ENCODE data around the gene CSH2. TPM values are rescaled to one million over a fixed set of nuclear protein-coding genes. Genes with fewer than 3 reads are reported as not detected.

Gene CSH2
- total RNA-seq, 1 experiment from 2014 or later: not detected

- intact Hi-C loops (cut with micrococcal nuclease; ENCODE audit: unreplicated experiment): loop anchor here (1.0 kb wide), 2 partner anchors 14 to 55 kb away; partner anchors contain the start of genes CCDC47 and SMARCD2
- H3K27ac ChIP-seq (ENCODE audit: low read depth, low read length, poor library complexity, severe bottlenecking): peak overlapping the region; percentile 98
- H3K27me3 ChIP-seq (replicated peaks; ENCODE audit: insufficient read depth, low read depth, low read length, poor library complexity): no peaks in the 10 kb centered on the region
- POLR2A ChIA-PET (ENCODE audit: low non-redundant PET): interaction anchor here (0.8 kb wide), 1 partner anchor 10 kb away, joined by 3 read pairs; no protein-coding TSS in a partner anchor
- no TSS peak for BruUV-seq (replicated peaks)
- H3K9me3 ChIP-seq (ENCODE audit: low read depth, low read length, poor library complexity, severe bottlenecking): no peaks in the 10 kb centered on the region
- H3K36me3 ChIP-seq (ENCODE audit: insufficient read depth, low read length, poor library complexity, severe bottlenecking): peaks cover 72% of the 10 kb centered on the region
- DNase-seq (ENCODE audit: low spot score): no peak
- CTCF ChIA-PET: interaction anchor here (0.6 kb wide), 1 partner anchor 54 kb away, joined by 3 read pairs; the partner anchor contains the start of gene CCDC47
- peaks cover 12% of the 10 kb centered on the region for H3K4me1 ChIP-seq (ENCODE audit: insufficient read depth, low read length, poor library complexity, severe bottlenecking)
- TF ChIP-seq EZH2 (IDR thresholded peaks at IDR 0.05; ENCODE audit: borderline replicate concordance, low read depth, low read length, poor library complexity, severe bottlenecking) (no peak), CTCF (conservative IDR thresholded peaks at IDR 0.05; ENCODE audit: low read depth, low read length) (no peak)
- H3K4me3 ChIP-seq (ENCODE audit: low read depth, low read length, poor library complexity, severe bottlenecking): peak overlapping the region; percentile 85
Observed at GRCh38 chr17:63827801-63828221, 45.7 kb downstream of the CSH2 start.

- peak; percentile 97 for DNase-seq (ENCODE audit: low spot score)
- Histone ChIP-seq H3K27me3 (replicated peaks; ENCODE audit: insufficient read depth, low read depth, low read length, poor library complexity) (no peaks in the 10 kb centered on the region), H3K4me1 (ENCODE audit: insufficient read depth, low read length, poor library complexity, severe bottlenecking) (peaks cover 12% of the 10 kb centered on the region), H3K36me3 (ENCODE audit: insufficient read depth, low read length, poor library complexity, severe bottlenecking) (peaks cover 72% of the 10 kb centered on the region), H3K27ac (ENCODE audit: low read depth, low read length, poor library complexity, severe bottlenecking) (peak within 1 kb of the TSS; percentile 98), H3K4me3 (ENCODE audit: low read depth, low read length, poor library complexity, severe bottlenecking) (peak within 1 kb of the TSS; percentile 85), H3K9me3 (ENCODE audit: low read depth, low read length, poor library complexity, severe bottlenecking) (no peaks in the 10 kb centered on the region)
- ChIA-PET POLR2A (ENCODE audit: low non-redundant PET) (interaction anchor here (0.6 kb wide), 2 partner anchors 9 to 15 kb away, joined by 3 to 4 read pairs; no protein-coding TSS in a partner anchor), CTCF (interaction anchor here (0.6 kb wide), 2 partner anchors 16 to 54 kb away, joined by 3 to 5 read pairs; partner anchors contain the start of gene CCDC47)
- BruUV-seq (replicated peaks): no TSS peak
- TF ChIP-seq CTCF (conservative IDR thresholded peaks at IDR 0.05; ENCODE audit: low read depth, low read length) (peak; percentile 68), EZH2 (IDR thresholded peaks at IDR 0.05; ENCODE audit: borderline replicate concordance, low read depth, low read length, poor library complexity, severe bottlenecking) (no peak)
- intact Hi-C loops (cut with micrococcal nuclease; ENCODE audit: unreplicated experiment): loop anchor here (1.0 kb wide), 2 partner anchors 15 to 54 kb away; partner anchors contain the start of genes CCDC47 and SMARCD2
Observed at GRCh38 chr17:63827002-63827800, 46.3 kb downstream of the CSH2 start, which contains the start of the genes FTSJ3 and PSMC5. Gene FTSJ3 (minus strand): TSS chr17:63827663. CDS start chr17:63826902, 761 bp downstream. Gene PSMC5 (plus strand): TSS chr17:63827431. CDS start chr17:63827491, 60 bp downstream.

GRCh38 chr17:63826468-63827001, 46.9 kb downstream of the CSH2 start:
- TF ChIP-seq CTCF (conservative IDR thresholded peaks at IDR 0.05; ENCODE audit: low read depth, low read length) (no peak), EZH2 (IDR thresholded peaks at IDR 0.05; ENCODE audit: borderline replicate concordance, low read depth, low read length, poor library complexity, severe bottlenecking) (no peak)
- Histone ChIP-seq H3K27ac (ENCODE audit: low read depth, low read length, poor library complexity, severe bottlenecking) (peak overlapping the region; percentile 98), H3K4me3 (ENCODE audit: low read depth, low read length, poor library complexity, severe bottlenecking) (peak overlapping the region; percentile 85), H3K36me3 (ENCODE audit: insufficient read depth, low read length, poor library complexity, severe bottlenecking) (peaks cover 72% of the 10 kb centered on the region), H3K4me1 (ENCODE audit: insufficient read depth, low read length, poor library complexity, severe bottlenecking) (peaks cover 12% of the 10 kb centered on the region), H3K9me3 (ENCODE audit: low read depth, low read length, poor library complexity, severe bottlenecking) (no peaks in the 10 kb centered on the region), H3K27me3 (replicated peaks; ENCODE audit: insufficient read depth, low read depth, low read length, poor library complexity) (no peaks in the 10 kb centered on the region)
- POLR2A ChIA-PET (ENCODE audit: low non-redundant PET): no interaction called here
- DNase-seq (ENCODE audit: low spot score): no peak
- intact Hi-C loops (cut with micrococcal nuclease; ENCODE audit: unreplicated experiment): loop anchor here (1.0 kb wide), 2 partner anchors 16 to 53 kb away; partner anchors contain the start of genes CCDC47 and SMARCD2
- CTCF ChIA-PET: no interaction called here
- TSS peak; percentile 67 for BruUV-seq (replicated peaks)
